ENCODE measurements around the gene XXYLT1.

The XXYLT1 gene

DNA sequence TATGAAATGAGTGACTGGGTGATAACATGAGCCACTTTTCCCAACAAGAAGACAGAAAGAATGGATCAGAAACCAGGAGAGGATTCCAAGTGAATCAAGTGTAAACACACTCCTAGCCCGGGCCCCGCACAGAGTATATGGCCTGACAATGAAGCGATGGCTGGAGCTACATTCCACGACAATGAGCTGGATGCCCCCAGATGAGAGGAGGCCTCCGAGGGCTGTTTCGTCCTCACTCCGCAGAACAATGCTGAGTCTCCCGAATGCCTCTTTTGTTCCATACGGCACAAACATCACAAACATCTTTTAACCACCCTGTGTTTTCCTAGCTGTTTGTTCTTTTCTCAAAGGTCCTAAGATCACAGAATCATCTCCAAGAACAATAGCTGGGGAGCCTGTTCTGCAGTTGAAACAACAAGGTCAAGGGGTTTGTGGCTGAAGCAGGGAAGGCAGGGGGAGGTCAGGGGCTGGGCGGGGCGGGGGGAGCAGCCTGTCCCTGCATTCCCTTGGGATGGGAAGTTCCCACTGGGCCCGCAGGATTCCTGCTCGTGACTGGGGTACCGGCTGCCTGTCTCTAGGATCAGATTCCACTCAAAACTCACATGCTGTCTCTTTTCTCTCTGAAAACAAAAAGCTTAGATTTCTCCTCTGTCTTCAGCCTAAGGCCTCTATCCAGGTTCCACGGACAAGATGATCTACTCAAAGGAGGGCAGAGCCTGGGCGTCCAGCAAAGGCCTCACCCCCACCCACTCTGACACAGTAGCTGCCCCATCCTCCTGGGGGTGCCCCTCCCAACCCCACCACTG is 151.3 kb downstream of the XXYLT1 start:
- no peak for TF ChIP-seq POLR2A (IDR thresholded peaks at IDR 0.05; ENCODE audit: low read depth, low read length)
- DNase-seq (ENCODE audit: insufficient read length, low spot score) (peak; percentile 93), FAIRE-seq (peak; percentile 90)

DNA sequence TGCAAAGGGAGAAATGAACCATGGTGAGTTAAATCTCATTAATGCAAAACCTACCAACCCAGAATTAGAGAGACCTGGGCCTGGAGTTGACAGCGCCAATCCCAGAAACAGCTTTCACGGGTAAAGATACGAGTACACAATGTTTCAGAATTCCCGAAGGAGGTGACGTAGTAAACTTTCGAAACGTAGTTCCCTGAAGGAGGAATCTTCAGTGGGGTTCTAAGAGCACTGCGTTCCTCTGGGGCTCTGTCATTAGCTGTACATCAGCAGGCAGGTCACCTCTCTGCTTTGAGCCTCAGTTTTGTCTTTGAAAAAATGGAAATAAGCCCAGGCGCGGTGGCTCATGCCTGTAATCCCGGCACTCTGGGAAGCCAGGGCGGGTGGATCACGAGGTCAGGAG is 152.3 kb downstream of the XXYLT1 start:
- no peak for TF ChIP-seq POLR2A (IDR thresholded peaks at IDR 0.05; ENCODE audit: low read depth, low read length)
- FAIRE-seq: no peak
- DNase-seq (ENCODE audit: insufficient read length, low spot score): no peak

DNA sequence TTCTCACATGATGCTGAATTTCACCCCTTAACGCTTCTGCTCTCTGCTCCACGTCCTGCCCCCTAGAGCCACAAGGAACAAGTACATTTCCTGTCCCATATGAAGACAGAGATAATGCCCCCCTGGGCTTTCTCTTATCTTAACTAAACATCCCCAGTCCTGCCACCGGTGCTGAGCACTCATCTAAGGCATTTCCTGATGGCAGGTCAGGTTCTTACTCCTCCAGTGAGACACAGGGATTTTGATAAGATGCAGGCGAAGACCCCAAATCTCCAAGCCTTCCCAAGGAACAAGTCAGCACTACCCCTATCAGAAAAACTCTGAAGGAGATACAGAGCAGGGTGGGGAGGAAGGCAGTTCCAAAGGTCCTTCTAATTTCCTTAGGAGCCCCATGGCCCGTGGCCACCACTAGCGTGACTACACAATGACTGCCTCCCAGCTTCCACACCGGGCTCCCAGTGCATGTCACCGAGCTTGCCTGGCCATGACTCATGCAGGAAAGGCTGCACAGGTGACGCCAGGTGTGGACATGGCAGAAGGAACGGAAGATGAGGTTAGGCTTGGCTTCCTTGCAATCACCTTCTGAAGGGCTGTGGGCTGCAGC is 152.9 kb downstream of the XXYLT1 start:
- FAIRE-seq: no peak

DNA sequence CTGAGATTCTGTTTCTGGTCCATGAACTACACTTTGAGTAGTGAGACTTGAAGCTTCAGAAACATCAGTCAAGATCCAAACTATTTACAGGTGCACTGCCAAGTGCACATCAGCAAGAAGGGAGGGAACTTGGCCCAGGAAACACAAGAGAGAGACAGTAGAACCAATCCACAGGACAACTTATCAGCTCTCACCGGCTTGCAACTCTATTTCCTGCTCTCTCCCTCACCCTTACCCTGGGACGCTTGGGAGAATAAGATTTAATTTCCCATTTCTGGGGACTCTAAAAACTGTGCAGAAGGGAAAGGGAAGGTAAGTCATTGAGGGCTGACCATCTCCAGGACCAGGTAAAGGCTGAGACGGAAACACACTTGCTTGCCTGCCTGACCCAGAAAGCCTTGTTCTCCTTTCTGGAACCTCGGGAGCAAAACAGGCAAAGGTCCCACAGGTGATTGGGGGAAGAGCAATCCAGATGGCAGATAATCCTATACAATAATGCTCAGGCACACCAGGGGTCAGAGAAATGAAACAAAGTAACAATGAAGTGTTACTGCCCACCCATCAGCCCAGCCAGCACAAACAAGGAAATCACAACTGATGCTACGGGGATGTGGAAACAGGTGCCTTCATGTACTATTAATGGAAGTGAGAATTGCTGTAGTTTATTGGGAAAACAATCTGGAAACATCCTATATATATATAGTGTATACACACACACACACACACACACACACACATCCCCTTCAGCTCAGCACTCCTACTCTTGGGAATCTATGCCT is 154.4 kb downstream of the XXYLT1 start:
- no peak for DNase-seq (ENCODE audit: insufficient read length, low spot score)
- no peak for FAIRE-seq
- TF ChIP-seq POLR2A (IDR thresholded peaks at IDR 0.05; ENCODE audit: low read depth, low read length): no peak

More for the DNA sequence above, 152.9 kb downstream of the XXYLT1 start:
- no peak for TF ChIP-seq POLR2A (IDR thresholded peaks at IDR 0.05; ENCODE audit: low read depth, low read length)
- DNase-seq (ENCODE audit: insufficient read length, low spot score): no peak

DNA sequence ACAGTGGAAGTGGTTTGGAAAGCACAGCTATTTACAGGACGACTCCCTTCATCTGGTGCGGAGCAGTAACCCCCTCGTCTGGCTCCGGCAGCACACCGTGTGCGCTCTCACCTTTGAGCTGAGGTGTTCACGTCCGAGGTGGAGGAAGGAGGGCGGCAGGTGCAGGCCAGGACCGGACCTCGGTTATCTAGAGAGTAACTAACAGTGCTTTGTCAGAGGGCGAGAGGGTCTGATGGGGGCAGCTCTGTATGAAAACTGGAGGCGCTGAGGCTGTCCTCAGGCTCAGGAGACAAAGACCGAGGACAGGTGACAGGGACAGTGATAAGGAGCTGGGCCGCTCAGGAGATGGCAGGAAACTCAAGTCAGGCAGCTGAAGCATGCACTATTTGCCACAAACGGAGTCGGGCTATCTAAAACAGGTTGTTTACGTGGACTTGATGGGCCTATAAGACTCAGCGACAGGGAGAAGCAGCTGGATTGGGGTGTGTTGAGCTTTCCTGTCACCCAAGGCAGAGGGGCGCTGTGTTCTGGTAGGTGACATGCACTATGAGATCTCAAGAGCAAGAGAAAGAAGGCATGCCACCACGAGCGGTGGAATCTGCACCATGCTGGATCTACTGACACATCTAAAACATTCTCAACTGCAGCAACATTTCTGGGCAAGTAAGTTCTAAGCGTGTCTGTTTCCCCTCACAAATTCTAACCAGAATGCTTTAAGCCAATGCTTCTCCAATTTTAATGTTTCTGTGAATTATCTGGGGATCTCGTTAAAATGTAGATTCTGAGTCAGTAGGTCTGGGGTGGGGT is 155.2 kb downstream of the XXYLT1 start:
- FAIRE-seq (no peak), DNase-seq (ENCODE audit: insufficient read length, low spot score) (no peak)
- TF ChIP-seq POLR2A (IDR thresholded peaks at IDR 0.05; ENCODE audit: low read depth, low read length): no peak

DNA sequence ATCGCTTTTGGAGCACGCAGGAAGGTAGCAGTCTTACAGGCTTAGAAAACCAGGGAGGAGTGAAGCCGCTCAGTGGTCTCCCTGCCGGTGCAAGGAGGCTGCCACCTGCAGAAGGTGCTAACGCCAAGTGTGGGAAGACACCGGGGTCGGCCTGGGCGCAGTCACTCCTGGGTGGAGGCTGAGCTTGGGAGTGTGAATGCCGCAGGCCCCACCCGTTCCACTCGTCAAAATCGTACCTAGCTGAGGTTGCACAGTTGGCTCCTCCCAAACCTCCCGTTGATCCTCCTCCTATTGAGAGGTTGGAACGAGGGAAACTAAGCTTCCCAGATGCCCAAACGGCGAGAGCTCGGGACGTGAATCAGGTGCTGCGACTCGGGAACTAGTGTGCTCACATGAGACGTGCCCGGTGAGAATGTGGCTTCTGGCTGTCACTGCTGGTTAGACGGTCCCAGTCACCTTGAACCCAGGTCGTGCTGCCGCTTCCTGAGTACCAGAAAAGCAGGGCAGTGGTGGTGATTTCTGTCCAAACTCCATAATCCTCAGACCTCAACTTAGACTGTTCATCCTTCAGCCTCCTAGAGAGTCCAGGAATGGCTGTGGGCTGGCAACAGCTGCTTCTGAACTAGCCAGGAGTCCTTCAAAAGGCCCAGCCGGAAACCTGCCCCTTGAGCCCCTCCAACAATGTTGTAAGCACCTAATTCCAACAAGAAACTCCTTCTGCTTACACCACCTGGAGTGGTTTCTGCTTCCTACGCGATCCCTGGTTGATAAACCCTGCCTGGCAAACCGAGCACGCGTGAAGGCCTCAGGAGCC is 156.0 kb downstream of the XXYLT1 start:
- DNase-seq (ENCODE audit: insufficient read length, low spot score) (no peak), FAIRE-seq (no peak)
- TF ChIP-seq POLR2A (IDR thresholded peaks at IDR 0.05; ENCODE audit: low read depth, low read length): no peak

DNA sequence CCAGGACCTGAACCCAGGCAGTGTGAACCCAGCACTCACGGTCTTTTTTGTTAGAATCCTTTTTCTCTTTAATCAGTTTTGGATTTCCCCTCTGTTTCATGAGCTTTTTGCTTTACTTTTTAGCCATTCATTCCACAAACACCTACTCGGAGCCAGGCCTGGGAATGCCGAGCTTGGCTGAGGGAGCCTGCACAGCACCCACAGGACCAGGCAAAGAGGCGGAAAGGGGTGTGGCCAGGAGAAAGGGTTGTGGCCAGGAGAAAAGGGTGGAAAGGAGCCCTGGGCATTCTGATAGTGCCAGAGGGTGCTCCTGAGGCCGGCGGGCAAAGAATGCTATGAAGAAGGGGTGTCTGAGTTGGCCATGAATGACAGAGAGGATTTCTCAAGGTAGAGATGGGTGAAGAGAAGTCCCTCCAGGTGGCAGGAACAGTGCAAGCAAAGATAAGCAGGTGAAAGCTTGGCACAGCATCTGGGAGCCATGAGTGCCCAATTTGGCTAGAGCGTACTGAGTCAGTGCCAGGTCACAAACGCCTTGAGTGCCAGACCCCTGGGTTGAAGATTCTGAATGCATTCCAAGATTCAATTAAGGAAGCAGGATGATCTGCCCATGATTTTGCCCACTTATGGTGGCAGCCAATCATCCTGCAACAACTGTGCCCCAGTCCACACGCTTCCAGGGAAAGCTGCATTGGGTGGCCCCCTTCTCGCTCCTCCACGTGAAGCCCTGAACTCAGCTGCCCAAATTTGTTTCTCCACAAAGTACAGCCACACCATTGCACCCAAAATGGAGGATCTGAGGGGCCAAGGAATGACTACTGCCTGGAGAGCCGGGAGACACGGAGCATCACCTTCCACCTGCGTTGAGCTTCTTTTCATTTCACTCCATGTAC is 157.2 kb downstream of the XXYLT1 start:
- TF ChIP-seq POLR2A (IDR thresholded peaks at IDR 0.05; ENCODE audit: low read depth, low read length): no peak
- DNase-seq (ENCODE audit: insufficient read length, low spot score) (no peak), FAIRE-seq (no peak)

DNA sequence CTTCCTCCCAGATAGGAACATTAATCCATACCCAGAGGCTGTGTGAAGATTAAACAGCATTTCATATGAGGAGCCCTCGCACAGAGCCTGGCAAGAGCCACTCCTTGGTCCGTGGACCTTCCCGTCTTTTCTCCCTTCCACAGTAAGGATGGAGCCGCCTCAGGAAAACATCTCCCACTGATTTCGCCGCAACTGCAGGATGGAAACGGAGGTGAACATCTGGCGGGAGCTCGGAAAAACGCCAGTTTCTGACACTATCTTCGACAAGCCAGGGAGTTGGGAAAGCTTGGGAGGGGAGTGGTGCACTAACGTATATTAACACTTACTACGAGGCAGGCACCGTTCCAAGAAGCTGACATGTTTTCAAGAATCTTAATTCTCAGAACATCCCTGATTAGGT is 157.9 kb downstream of the XXYLT1 start:
- FAIRE-seq (no peak), DNase-seq (ENCODE audit: insufficient read length, low spot score) (no peak)
- TF ChIP-seq POLR2A (IDR thresholded peaks at IDR 0.05; ENCODE audit: low read depth, low read length): no peak

DNA sequence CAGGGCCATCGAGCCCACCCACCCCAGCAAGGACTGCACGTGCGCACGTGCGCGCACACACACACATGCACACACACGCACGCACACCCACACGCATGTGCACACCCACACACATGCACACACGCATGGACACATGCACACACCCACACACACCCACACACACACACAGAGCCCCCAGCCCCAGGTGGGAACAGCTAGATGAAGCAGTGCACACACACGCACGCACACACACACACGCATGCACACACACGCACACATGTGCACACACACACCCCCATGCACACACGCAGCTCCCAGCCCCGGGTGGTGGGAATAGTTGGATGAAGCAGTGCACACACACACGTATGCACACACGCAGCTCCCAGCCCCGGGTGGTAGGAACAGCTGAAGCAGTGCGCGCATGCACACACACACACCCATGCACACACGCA is 158.6 kb downstream of the XXYLT1 start:
- FAIRE-seq (no peak), DNase-seq (ENCODE audit: insufficient read length, low spot score) (no peak)
- TF ChIP-seq POLR2A (IDR thresholded peaks at IDR 0.05; ENCODE audit: low read depth, low read length): no peak

DNA sequence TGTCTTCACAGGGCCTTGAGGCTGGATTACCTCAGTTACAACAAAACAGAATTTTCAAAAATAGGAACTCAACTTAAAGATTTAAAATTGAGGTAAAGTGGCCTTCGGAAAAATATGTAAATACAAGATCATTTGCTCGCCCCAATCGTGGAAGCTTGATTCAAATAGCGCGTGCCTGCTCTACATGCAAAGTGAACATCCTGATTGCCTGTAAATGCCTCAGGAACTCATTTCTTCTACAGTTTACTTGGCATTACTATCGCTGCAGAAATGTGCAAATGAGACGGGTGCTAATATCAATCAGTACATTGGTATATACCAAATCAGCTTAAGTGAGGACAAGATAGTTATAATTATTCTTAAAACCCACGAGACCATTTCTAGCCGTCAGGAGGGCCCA is 159.2 kb downstream of the XXYLT1 start:
- no peak for DNase-seq (ENCODE audit: insufficient read length, low spot score)
- no peak for FAIRE-seq
- no peak for TF ChIP-seq POLR2A (IDR thresholded peaks at IDR 0.05; ENCODE audit: low read depth, low read length)

DNA sequence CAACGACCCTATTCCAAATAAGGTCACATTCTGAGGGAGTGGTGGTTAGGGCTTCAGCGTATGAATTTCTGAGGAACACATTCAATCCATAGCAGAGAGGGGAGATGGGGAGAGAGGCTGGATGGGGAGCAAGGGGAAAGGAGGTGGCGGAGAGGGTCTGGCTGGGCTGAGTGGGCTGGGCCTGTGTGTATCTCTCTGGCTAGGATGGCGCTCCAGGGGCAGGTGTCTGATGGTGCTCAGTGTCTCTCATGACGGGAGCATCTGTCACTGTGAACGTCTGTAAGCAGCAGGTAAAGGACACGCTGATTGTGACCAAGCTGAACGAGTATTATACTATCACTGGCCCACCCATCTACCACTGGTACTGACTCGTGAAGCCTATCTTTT is 159.6 kb downstream of the XXYLT1 start:
- DNase-seq (ENCODE audit: insufficient read length, low spot score) (no peak), FAIRE-seq (no peak)
- TF ChIP-seq POLR2A (IDR thresholded peaks at IDR 0.05; ENCODE audit: low read depth, low read length): no peak

All from H54 (cell line).